OCI-M2 (cell line): ENCODE data around the gene IFT122.
A peak's percentile ranks its signal among the peaks of the same experiment; 100 is the strongest.

Experiments used
- DNase-seq: peaks from one replicate; lab custom pipeline; 2025; ENCODE audit not compliant: unreplicated experiment; lab: John Stamatoyannopoulos, UW

Gene IFT122

DNA sequence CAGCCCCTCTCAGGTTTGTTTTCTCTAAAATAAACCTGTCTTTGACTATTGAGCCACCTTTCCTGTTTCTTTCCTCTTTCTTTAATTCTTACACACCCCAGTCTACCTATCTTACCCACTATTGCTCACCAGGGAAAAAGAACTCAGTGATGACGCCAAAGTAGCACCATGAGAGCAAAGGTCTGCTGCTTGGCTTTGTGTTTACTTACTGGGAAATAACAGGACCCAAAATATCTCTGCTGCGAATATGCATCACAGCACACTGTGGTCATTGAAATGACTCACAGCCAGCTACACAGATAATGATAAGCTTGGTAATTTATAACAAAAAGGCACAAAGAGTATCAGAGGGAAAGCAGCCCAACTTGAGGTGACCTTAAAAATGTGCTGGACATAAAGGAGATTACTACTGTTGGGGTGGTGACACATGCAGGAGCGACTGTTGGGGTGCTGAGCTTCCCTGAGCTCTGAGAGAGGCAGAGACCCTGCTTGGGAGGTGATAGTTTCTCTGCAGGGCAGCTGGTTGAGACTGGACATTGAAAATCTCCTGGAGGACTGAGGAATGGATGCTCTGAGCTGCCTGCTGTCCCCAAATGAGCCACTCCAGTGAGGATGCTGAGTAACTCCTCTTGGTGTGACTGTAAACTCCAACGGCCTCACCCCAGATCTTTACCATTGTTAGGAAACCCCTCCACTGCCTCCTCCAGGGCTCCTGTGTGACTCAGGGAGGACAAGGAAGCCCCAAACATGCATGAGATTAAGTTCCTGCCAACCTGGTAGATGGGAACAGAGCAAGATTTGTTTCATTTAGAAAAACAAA lies 26.1 kb upstream of the IFT122 start:
- DNase-seq: peak; percentile 49

DNA sequence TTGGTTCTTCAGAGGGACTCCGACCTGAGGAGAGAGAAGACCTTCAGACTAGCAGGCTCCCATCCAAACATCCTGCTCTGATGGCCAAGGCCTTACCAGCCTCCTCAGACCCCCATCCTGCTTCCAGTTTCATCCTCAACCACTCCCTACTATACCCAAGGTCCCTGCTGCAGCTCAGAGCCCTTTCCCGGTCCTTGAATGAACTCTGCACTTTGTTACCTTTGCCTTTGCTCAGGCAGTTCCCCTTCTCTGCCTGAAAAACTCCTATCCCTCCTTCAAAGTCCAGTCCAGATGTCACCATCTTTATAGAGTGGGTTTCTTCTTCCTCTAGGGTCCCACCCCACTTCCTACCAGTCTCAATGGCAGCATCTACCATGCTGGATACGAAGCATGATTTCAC lies 24.6 kb upstream of the IFT122 start:
- DNase-seq: no peak

DNA sequence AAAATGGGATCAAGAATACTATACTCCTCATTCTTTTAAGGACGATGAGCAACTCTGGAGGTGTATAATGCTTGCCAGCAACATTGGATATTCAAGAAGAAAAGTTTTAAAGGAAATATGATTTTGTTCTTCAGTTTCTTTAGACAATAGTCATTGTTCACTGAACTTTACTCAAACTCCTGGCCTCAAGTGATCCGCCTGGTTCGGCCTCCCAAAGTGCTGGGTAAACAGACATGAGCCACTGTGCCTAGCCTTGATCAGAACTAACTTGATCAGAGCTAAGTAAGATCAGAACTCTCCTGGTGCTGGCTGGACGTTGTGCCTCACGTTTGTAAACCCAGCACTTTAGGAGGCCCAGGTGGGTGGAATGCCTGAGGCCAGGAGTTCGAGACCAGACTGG lies 24.2 kb upstream of the IFT122 start:
- DNase-seq: no peak

DNA sequence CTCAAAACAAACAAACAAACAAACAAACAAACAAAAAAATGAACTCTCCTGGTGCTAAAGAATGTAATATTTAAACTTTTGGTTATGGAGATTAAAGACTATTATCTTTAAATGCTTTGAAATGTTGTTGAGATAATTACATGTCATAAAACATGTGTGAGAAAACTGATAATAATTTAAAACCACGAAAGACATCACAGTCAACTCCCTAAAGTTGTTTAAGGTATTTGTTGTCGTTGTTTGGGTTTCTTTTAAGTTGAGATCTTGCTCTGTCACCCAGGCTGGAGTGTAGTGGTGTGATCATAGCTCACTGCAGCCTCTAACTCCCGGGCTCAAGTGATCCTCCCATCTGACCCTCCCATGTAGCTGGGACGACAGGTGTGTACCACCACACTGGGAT lies 23.6 kb upstream of the IFT122 start:
- no peak for DNase-seq

DNA sequence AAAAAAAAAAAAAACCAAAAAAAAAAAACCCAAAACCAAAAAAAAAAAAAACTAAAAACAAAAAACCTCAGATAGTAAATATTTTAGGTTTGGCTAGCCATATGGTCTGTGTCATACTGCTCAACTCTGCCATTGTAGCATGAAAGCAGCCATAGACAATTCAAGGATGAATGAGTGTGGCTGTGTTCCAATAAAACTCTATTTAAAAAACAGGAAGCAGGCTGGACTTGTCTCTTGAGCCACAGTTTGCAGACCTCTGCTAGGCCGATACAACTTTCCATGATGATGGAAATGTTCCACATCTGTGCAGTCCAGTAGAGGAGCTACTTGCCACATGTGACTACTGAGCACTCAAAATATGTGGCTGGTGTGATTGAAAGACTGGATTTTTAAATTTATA lies 22.7 kb upstream of the IFT122 start:
- DNase-seq: no peak

DNA sequence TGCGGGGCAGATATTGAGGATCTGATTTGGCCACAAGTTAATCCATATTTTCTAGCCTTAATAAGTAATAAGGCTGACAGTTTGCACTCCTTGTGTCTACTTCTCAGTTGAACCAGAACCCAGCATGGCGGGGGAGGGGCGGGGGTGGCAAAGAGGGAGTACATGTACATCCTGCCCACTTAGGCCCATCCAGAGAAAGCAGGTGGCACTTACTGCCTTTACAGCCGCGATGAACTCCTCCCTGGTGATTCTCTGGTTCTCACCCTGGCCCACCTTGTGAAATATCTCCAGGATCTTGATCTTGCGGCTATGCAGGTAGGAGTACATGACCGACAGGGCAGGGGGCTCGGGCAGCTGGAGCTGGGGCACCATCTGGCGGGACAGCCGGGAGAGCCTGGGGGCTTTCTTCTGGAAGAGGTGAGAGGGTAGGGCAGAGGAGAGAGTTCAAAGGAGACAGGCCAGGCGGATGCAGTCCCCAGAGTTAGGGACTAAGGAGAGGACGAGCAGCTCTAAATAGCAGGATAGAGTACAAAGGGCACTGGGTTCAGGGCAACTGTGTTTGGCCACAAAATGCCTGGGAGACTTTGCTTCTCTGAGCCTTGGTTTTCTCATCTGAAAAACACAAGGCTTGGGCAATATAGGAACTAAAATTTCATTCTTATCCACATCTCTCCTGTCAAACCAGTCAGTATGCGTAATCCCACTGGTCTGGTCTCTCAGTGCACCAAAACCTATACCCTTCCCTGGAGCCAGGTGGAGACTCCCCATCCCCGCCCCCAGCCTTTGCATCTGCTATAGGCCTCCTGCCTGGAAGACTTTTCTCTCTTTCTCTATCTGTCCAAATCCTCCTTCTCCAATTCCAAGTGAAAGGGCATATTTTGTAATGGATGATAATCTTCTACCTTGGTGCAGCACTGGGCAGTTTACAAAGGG lies 21.7 kb upstream of the IFT122 start:
- DNase-seq: no peak

DNA sequence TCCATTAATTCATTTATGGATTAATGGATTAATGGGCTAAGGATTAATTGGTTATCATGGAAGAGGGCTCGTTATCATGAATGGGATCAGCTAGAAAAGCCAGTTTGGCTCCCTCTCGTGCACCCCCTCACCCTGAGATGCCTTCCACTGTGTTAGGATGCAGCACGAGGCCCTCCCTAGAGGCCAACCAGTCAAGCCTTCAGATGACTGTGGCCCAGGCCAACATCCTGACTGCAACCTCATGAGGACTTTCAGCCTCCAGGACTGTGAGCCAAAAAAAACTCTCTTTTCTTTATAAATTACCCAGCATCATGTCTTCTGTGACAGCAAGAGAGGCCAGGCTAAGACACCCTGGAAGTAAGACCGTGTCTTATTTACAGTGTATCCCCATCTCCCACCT lies 20.5 kb upstream of the IFT122 start:
- DNase-seq: no peak

DNA sequence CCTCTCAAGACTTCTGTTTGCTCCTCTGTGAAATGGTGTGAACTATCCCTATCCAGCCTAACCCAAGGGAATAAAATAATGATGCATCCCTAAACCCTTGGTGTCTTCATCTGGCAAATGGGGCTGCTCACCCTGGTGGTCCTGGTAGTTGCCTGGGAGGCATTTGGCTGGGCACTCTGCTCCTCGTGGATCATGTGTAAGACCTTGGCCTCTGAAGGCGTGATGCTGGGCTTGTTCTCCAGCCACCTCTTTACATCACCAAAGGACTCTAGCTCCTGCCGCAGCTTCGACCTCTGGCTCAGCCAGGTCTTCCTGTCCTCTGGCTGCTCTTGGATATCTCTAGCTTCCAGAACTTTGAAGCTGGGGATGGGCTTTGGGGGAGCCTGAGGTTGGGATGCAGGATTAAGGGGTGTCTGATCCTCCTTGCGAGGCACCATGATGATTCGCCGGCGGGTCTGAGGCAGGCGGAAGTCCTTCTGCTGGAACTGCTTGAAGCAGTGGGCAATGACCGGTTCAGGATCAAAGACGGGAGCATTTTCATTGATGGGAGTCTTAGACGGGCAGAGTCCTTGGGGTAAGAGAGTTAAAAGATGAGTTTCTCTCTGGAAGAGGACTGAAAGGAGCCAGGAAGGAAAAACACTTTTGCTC lies 18.7 kb upstream of the IFT122 start:
- no peak for DNase-seq

DNA sequence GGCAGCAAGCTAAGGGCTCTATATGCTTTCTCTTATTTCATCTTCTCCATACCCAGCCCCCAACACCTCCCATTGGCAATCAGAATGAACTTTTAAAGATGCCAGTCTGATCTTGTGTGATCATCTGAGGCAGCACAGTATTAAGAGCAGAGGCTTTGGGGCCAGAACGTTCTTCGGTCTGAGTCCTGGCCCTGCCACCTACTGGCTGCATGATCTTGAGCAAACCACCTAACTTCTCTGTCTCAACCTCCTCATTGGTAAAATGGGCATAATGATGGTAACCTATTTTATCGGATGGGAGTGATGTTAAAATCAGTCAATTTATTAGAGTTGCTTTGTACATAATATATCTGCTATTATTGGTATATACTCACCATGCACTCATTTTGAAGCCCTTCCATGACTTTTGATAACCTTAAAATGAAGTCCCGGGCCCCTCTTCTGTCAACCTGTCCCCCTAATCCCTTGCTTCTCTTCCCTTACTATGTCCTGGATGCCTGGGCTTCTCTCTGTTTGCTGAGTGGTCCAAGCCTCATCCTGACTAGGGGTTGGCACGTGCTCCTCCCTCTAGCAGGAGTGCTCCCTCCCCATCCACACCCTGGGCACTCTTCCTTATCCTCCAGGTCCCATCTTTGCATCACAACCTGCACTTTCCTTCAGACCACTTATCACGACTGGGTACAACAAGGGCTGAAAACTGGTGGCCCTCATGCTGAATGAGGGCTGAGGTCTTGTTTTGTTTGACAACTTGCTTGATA lies 17.9 kb upstream of the IFT122 start:
- no peak for DNase-seq

DNA sequence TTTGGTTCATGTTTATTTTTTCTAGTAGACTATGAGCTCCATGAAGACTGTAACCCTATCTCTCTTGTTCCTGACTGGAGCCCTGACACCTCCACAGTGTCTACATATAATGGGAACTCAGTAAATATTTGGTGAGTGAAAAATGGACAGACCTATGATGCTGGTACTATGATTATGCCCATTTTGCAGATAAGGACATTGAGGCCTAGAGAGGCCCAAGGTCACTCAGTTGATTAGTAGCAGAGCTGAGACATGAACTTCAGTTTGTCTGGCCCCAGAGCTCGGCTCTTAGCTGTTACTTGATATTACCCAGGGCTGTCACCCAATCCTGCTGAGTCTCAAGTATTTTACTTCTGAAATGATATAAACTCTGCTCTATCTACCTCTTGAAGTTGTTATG lies 17.1 kb upstream of the IFT122 start:
- DNase-seq: no peak

DNA sequence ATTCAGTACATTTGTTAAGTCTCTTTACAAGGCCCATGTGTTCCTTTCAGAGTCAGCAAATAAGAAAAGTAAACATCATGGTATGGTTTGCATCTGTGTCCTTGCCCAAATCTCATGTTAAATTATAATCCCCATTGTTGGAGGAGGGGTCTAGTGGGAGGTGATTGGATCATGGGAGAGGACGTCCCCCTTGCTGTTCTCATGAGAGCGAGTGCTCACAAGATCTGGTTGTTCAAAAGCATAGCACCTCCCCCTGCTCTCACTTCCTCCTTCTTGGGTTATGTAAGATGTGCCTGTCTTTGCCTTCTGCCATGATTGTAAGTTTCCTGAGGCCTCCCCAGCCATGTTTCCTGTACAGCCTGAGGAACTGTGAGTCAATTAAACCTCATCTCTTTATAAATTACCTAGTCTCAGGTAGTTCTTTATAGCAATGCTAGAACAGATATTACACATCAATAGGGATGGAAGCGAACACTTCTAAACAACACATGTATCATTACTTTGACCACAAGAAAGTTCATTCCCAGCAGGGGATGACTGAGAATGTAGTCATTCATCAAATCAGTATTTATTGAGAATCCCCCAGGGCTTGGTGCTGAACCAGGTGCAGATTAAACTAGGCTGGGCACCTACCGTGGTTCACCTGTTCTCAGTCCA lies 15.7 kb upstream of the IFT122 start:
- DNase-seq: no peak

DNA sequence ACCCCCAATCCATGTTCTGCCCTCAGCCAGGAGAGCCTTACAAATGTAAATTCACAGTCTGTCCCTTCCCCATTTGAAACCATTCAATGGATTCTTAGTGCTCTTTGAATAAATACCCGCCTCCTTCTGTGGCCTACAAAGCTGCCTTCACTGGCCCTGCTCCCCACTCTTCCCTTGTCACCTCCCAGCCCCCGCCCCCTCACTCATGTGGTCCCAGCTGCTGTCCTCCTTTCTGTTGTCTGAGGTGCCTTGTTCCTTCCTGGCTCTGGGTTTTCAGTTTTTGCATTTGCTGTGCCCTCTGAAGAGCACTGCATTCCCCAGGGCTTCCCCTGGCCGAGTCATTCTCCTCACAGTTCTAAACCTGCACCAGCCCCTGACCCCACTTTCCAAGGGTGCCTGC lies 14.8 kb upstream of the IFT122 start:
- DNase-seq: no peak

DNA sequence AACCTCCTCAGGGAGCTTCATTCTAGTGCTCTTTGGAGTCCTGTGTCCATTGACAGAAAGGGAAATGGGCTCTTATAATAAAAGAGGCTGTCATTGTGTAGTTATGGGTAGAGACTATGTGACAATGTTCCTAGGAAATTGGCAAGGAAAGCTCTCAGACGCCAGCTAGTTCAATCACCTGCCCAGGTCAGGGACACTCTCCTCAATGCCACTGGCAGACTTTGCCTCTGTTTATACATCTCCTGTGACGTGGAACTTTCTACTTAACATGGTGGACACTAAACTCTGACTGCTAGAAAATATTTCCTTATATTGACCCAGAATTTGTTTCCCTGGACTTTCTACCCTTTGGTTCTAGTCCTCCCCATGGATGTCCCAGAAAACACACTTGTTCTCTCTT lies 14.4 kb upstream of the IFT122 start:
- no peak for DNase-seq

DNA sequence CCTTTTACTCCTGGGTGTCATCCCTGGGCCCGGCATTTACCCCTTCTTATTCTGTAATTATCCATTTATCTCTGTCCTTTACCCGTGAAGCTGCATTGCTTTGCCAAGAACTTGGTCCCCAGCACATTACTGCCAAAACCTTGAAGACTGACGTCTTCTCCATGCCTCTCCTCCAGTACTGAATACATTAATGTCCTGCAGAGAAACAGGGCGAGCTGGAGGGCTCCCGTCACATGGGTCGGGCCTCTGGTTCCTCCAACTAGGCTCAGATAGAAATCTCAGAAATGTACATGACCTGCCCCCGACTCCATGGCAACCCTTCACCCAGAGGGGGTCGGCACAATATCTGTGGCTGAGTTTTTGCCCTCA lies 12.0 kb upstream of the IFT122 start:
- DNase-seq: no peak

DNA sequence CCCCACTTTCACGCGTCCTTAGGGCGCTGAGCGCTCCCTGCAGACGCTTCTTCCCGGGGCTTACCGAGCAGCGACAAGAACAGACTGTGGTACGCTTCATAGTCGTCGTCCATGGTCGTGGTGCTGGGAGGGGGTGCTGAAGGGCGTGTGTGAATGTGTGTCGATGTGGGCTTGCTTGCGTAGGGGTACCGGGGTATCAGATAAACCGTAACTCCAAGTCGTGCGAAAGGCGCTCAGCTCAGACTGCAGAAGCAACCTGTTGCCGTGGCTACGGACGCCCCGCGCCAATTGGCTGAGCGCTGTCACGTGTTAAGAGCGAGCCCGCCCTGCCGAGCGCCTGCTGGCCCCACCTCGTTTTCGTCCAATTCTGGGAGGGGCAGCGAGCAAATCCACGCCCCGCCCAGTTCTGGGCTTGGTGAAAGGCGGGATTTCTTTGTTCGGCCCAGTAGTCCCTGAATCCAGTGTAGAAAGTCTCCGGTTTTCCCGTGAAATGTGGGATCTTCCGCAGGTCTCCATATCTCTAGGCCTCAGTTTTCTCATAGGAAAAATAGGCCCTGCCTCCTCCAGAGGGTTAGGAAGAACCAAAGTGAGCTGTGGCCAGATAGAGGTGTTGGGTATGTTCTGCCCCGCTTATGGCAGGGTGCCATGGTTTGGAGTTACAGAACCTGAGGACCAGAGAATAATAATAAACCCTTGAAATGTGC lies 11.5 kb upstream of the IFT122 start, which contains the start of gene EFCAB12:
TSS of gene EFCAB12 (minus strand) at position 261 of the 704 bp plus-strand sequence. CDS start at position 113, 148 bp downstream.
- peak; percentile 16 for DNase-seq

DNA sequence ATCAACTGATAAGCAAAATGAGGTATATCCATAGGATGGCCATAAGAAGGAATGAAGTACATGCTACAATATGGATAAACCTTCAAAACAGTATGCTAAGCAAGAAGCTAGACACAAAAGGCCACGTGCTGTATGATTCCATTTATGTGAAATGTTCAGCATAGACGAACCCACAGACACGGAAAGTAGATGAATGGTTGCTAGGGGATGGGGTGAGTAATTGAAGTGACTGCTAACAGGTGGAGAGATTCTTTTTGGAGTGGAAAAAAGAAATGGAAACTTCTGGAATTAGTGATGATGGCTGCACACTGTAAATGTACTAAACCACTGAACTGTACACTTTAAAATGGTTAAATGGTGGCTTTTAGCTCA lies 11.0 kb upstream of the IFT122 start:
- DNase-seq: no peak

DNA sequence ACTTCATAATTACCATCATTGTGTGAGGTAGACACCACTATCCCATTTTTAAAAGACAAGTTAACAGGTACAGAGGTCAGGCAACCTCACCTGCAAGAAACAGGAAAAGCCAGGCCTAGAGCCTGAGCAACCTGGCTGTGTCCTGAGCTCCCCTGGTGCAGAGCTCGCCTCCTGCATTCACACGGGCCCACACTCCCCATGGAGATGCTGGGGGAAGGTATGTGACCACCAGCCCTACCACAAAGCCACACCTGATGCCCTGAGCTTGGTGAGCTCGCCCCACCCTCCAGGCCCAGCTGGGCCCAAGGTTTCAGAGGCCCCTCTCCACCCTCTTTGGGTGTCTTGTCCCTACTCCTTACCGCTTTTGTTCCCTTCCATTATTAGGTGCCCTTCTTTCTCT lies 10.4 kb upstream of the IFT122 start:
- DNase-seq: no peak

DNA sequence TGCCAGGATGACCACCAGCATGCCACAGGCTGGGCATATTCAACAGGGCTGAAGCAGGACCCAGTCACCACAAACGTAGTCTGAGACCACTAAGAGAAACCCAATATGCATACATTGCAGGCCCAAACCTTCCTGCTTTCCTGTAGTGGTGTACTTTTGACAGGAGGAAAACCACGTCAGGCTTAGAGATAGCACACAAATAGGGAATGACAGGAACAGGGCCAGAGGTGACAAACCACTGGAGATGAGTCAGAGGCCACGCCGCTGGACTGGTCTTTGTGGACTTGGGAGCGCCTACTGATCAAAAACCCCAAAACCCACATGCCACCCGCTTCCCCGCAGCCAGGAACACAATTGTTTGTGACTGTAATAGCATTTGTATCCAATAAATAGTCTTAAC lies 8.0 kb upstream of the IFT122 start:
- no peak for DNase-seq

DNA sequence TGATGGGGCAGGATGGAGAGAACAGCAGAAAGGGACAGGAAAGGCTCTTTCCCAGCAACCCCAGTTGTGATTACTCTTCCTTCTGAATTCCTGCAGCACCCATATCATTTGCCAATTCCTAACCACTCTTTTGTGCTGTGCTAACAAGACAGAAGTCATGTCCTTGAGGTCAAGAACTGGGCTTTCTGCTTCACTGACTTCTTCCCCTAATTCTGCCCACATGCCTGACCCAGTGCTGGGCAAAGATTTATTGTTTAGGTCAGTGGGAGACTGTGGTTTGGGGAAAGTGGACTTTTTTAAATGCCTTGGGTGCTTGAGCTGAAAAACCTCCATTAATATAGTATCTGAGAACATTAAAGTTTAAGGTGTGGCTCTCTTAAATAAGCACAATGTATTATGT lies 7.4 kb upstream of the IFT122 start:
- DNase-seq: no peak

DNA sequence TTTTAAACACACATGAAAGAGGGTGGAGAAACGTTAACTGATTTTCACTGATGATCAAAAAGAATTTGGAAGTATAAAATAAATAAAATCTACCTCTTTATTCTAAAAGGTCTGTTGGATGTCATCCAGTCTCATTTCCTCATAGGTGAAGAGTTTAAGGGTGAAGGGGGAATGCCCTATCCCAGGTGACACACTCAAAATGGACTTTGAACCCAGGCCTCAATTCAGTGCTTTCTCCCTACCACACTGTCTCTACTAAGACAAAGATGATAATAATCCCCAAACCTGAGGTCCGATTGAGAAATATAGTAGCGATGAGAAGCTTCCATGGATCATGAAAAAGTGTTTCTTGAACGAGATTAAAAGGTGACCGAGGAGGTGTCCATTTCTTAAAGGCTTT lies 6.5 kb upstream of the IFT122 start:
- DNase-seq: no peak
